Muscle of arm (tissue), 12 donors: Measurements from ENCODE around the gene THAP5. TPM values are rescaled to one million over a fixed set of nuclear protein-coding genes. Genes with fewer than 3 reads are reported as not detected.
"Not testable (repeated sequence)": the region's sequence is repeated elsewhere in the genome, so short reads cannot be mapped to it uniquely, and the experiment has no call there.

Source experiments
- DNase-seq: peaks from one replicate; pipeline ENCODE4 v3.0.0-alpha.2; 2013
- polyA plus RNA-seq, 12 donors: library from polyadenylated mRNA; unstranded; fragments of 120-200 nt; gene quantifications; one replicate each; pipeline ENCODE4 v1.2.1, GENCODE V29; 2013; ENCODE audit not compliant: insufficient read length in 12 of 12

THAP5 gene
- polyA plus RNA-seq, 12 donors = 20.3 to 36.4 (median 24.1) TPM; not detected in 1

DNA sequence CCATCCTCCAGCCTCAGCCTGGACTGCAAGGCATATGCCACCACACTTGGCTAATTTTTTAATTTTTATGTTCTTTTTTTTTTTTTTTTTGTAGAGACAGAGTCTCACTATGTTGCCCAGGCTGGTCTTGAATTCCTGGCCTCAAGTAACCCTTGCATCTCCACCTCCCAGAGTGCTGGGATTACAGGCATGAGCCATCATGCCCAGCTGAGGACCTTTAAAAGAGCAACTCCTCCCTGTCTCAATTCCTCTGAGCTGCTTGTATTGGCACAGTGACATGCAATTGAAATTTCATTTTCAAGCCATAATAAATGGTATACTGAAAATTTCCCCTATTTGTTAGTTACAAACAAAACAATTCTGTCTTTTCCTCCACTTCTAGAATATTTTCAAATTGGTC lies 19.7 kb upstream of the THAP5 start:
- no peak for DNase-seq

DNA sequence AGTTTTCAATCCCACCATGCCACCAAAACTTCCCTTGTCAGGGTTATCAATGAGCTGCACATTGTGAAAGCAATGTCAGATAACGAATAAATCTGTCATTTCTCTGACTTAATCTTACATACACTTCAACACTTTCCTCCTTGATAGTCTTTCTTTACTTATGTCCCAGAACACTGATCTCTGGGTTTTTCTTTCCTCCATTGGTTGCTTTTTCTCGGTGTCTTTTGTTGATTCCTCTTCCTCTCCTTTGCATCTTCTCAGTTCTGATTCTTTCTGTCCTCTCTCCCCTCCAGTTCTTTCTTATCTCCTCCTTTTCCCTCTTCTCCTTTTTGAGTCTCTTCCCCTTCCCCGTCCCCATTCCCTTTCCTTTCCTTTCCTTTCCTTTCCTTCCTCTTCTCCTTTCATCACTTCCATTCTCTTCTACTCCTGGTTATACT lies 16.8 kb upstream of the THAP5 start:
- DNase-seq = no peak

- no peak for DNase-seq
Measured at GRCh38 chr7:108585843-108586242, 16.3 kb upstream of the THAP5 start.

GRCh38 chr7:108584211-108584610 lies 14.7 kb upstream of the THAP5 start:
- DNase-seq = no peak

- no peak for DNase-seq
Measured at GRCh38 chr7:108581655-108582491, 12.4 kb upstream of the THAP5 start.

DNA sequence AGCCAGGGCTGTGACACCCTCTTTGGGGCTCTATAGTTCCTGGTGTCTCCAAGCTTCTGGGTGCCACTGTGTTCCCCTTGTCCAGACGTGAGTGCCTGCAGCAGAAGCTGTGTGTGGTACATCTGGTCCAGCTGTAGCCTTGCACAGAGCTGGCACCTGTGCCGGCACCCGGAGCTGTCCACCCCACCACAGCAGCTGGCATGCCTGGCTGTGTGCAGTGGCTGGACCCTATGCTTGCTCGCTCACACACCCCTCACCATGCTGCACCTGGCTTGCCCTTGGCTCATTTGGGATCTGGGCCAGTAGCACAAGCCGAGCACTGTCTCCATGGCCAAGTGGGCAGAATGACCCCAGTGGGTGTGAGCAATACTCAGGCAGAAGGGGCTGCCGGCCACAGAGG lies 10.8 kb upstream of the THAP5 start:
- no peak for DNase-seq

- DNase-seq = no peak
Measured at GRCh38 chr7:108578937-108579336, 9.4 kb upstream of the THAP5 start.

GRCh38 chr7:108576116-108576515 lies 6.6 kb upstream of the THAP5 start:
- DNase-seq = no peak

DNA sequence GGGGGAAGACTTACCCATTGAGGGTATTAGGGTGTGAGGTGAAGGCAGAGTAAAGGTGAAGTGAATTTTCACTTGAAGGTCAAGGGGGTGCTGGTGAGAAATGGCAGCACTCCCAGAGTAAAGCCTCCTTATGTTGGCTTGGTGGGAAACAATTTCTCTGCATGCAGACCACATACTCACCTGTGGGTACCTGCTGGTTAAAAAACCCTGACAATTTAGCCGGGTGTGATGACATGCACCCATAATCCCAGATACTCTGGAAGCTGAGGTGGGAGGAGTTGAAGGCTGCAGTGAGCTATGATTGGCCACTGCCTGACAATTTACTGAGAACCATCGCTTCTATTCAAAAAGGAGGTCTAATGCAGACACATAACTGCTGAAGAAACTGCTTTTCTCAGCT lies 5.7 kb upstream of the THAP5 start:
- DNase-seq = no peak

GRCh38 chr7:108572480-108572879 lies 3.0 kb upstream of the THAP5 start:
- no peak for DNase-seq

DNA sequence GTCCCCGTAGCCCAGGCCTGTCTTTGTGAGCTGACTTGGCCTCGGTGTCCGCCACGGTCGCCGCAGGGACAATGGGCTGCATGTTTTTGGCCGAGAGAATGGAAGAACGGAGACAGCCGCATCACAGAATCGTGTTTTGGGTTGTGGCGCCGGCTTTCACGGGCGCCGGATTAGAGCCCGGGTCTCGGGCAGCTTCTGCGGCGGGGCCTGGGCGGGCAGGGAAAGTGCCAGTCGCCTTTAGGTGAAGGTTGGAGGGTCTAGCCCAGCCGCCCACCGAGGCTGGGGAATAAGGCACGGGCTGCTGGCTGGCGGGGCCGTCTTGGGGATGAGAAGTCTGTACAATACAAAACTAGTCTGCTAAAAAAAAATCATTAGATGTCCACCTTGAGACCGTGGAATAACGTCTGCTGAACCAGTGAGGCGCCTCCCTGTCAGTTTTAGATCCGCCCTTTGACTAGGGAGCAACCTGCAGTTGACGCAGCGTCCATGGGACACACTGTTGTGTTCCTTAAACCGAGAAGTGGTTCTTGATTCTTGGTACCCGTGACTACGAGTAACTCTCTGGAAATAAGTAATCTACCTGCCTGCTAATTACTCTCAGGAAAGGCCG lies 745 bp upstream of the THAP5 start:
- peak; percentile 38 for DNase-seq

DNA sequence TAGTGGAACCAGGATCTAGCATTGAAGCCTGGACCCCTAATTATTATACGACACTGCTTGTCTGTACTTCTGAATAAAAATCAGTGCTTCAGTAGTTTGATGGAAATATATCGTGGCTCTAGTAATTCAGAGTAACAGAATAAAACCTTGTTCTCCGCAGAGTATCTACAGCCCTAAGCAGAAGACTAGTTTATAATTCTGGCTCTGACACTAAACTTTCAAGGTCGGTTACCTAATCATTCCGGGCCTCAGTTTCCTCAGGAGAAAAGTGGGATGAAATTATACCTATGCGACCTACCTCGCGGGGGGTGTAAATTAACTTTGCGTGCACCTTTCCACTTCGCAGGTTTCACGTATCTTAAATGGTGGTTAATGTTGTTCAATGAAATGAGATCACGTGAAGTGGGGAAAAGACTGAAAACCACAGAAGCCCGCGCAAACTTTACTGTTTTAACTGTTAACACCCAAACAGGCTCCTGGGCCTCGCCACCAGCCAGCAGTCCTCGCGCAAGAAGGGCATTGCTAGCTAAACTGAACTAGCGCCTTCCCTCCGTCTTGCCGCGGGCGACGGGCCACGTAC lies 615 bp downstream of the THAP5 start:
- no peak for DNase-seq

DNA sequence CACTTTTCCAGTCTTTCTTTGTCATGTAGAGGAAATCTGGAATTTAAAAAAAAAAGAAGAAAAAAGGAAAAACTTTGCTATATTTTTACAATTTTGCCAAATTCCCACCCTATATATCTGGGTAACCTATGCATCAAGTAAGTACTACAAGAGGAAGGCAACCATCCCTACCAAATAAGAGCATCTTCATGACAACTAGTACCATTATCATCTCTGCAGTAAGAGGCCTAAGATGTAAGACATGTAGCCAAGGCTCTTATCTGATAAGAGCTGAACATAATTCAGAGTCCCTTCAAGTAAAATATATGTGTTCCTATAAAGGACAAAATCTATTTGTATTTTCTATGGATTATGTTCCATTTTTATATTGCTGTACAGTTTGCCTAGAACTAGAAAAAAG lies 3.5 kb downstream of the THAP5 start:
- no peak for DNase-seq

- DNase-seq = no peak
Measured at GRCh38 chr7:108561047-108561619, 8.4 kb downstream of the THAP5 start.

- no peak for DNase-seq
Measured at GRCh38 chr7:108559253-108559652, 10.3 kb downstream of the THAP5 start.

- DNase-seq = no peak
Measured at GRCh38 chr7:108557617-108558016, 11.9 kb downstream of the THAP5 start.

GRCh38 chr7:108557191-108557590 lies 12.3 kb downstream of the THAP5 start:
- DNase-seq = no peak

GRCh38 chr7:108556665-108557064 lies 12.8 kb downstream of the THAP5 start:
- DNase-seq = not testable (repeated sequence)

DNA sequence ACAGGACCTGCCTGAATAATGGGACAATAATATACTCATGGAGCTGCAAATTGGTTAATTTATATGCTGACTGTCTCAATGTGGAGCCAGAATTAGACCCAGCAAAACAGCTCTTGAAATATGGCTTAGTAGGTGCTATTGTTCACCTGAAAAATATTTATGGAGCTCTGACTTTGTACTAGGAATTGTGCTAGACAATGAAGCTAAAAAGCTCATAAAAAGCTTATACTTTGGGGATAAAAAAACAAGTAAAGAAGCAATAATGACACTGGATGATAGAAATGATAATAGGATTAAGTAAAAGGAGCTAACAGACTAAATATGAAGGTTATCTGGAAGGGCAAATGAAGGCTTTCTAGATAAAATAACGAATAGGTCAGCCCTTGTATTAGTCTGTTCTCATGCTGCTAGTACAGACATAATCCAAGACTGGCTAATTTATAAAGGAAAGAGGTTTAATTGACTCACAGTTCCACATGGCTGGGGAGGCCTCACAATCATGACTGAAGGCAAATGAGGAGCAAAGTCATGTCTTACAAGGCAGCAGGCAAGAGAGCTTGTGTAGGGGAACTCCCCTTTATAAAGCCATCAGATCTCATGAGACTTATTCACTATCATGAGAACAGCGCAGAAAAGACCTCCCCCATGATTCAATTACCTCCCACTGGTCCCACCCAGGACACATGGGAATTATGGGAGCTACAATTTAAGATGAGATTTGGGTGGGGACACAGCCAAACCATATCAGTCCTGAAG lies 21.2 kb downstream of the THAP5 start:
- DNase-seq = not testable (repeated sequence)

DNA sequence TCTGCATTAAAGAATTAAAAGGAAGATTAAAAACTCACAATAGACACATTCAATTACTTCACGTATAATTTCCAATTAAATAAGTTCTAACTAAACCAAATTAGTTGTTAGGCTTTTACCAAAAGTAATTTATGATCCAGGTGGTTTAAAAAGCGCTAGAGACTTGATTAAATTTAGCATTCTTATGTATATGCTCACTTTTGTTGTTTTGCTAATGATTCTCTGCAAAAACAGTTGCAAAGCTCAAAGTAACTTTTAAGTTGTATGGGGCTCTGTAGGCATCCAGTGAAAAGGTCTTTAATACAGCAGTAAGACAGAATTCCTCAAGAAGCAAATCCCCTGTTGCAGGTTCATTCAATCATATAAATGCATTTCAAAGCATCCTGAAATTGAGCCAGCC lies 28.0 kb downstream of the THAP5 start:
- DNase-seq = no peak

GRCh38 chr7:108538685-108539084 lies 30.8 kb downstream of the THAP5 start:
- DNase-seq = not testable (repeated sequence)

- not testable (repeated sequence) for DNase-seq
Measured at GRCh38 chr7:108538236-108538635, 31.3 kb downstream of the THAP5 start.
